Measurements from ENCODE around the gene GCHFR. TPM values are rescaled to one million over a fixed set of nuclear protein-coding genes. Genes with fewer than 3 reads are reported as not detected.

The GCHFR gene
- total RNA-seq, 4 donors from 2014 or later: 39.4 to 70.3 (median 56.2) TPM

- TF ChIP-seq POLR2AphosphoS5 (IDR thresholded peaks at IDR 0.05) (no peak), CTCF (IDR thresholded peaks at IDR 0.05) (no peak), EP300 (IDR thresholded peaks at IDR 0.05) (no peak), POLR2A (IDR thresholded peaks at IDR 0.05) (no peak)
These were observed 708 bp upstream of the GCHFR start for GRCh38 chr15:40762919-40763800.

GRCh38 chr15:40764629-40765103, 798 bp downstream of the GCHFR start:
- DNase-seq (ENCODE audit: low spot score in 2 of 2): no peak
- Histone ChIP-seq H3K36me3 (no peaks in the 10 kb centered on the region), H3K27ac (peak overlapping the region; percentile 77), H3K9me3 (no peaks in the 10 kb centered on the region), H3K4me1 (peaks cover 68% of the 10 kb centered on the region), H3K27me3 (no peaks in the 10 kb centered on the region), H3K4me3 (peak overlapping the region; percentile 70)
- TF ChIP-seq EP300 (IDR thresholded peaks at IDR 0.05) (no peak), CTCF (IDR thresholded peaks at IDR 0.05) (no peak), POLR2AphosphoS5 (IDR thresholded peaks at IDR 0.05) (no peak), POLR2A (IDR thresholded peaks at IDR 0.05) (no peak)
- WGBS: 18% methylated on average over 8 of the region's 8 CpGs

More at GRCh38 chr15:40762919-40763800, 708 bp upstream of the GCHFR start:
- DNase-seq (ENCODE audit: low spot score in 2 of 2): peak in 1 of 2 donors; percentile 93
- 31% methylated on average over 49 of the region's 55 CpGs for WGBS
- Histone ChIP-seq H3K9me3 (no peaks in the 10 kb centered on the region), H3K36me3 (no peaks in the 10 kb centered on the region), H3K4me1 (peaks cover 53% of the 10 kb centered on the region), H3K27me3 (no peaks in the 10 kb centered on the region), H3K27ac (peak overlapping the region; percentile 77), H3K4me3 (peak overlapping the region; percentile 70)

- H3K4me1 ChIP-seq: peaks cover 84% of the 10 kb centered on the region
- no peaks in the 10 kb centered on the region for H3K27me3 ChIP-seq
- 59% methylated on average over 7 of the region's 7 CpGs for WGBS
- peak overlapping the region; percentile 77 for H3K27ac ChIP-seq
- no peaks in the 10 kb centered on the region for H3K36me3 ChIP-seq
- no peaks in the 10 kb centered on the region for H3K9me3 ChIP-seq
- no peak for DNase-seq (ENCODE audit: low spot score in 2 of 2)
- no peak for TF ChIP-seq POLR2AphosphoS5 (IDR thresholded peaks at IDR 0.05)
- TF ChIP-seq EP300 (IDR thresholded peaks at IDR 0.05): no peak
- peak overlapping the region; percentile 8 for H3K4me3 ChIP-seq
These were observed 2.4 kb downstream of the GCHFR start for GRCh38 chr15:40766194-40766815.

GRCh38 chr15:40766906-40767837, 3.3 kb downstream of the GCHFR start:
- Histone ChIP-seq H3K27me3 (no peaks in the 10 kb centered on the region), H3K4me1 (peaks cover 91% of the 10 kb centered on the region), H3K27ac (peak overlapping the region; percentile 77), H3K9me3 (no peaks in the 10 kb centered on the region), H3K4me3 (no peak overlapping the region), H3K36me3 (peaks cover under 1% of the 10 kb centered on the region)
- 76% methylated on average over 29 of the region's 32 CpGs for WGBS
- no peak for DNase-seq (ENCODE audit: low spot score in 2 of 2)
- no peak for TF ChIP-seq POLR2AphosphoS5 (IDR thresholded peaks at IDR 0.05)
- no peak for TF ChIP-seq POLR2A (IDR thresholded peaks at IDR 0.05)
- TF ChIP-seq CTCF (IDR thresholded peaks at IDR 0.05): no peak
- TF ChIP-seq EP300 (IDR thresholded peaks at IDR 0.05): no peak

GRCh38 chr15:40767838-40768500, 4.1 kb downstream of the GCHFR start:
- Histone ChIP-seq H3K9me3 (no peaks in the 10 kb centered on the region), H3K4me3 (no peak overlapping the region), H3K27me3 (no peaks in the 10 kb centered on the region), H3K36me3 (peaks cover 6% of the 10 kb centered on the region), H3K27ac (peak overlapping the region; percentile 90), H3K4me1 (peaks cover 91% of the 10 kb centered on the region)
- 87% methylated on average over 29 of the region's 29 CpGs for WGBS
- DNase-seq (ENCODE audit: low spot score in 2 of 2): no peak
- TF ChIP-seq POLR2AphosphoS5 (IDR thresholded peaks at IDR 0.05): no peak
- no peak for TF ChIP-seq CTCF (IDR thresholded peaks at IDR 0.05)
- TF ChIP-seq POLR2A (IDR thresholded peaks at IDR 0.05): no peak
- TF ChIP-seq EP300 (IDR thresholded peaks at IDR 0.05): no peak

Data from suprapubic skin (tissue), 4 donors.